Measurements from ENCODE around the gene ARL4D.

The ARL4D gene

GRCh38 chr17:43431714-43432523, 33.1 kb downstream of the ARL4D start:
- Histone ChIP-seq H3K9me3 (ENCODE audit: control insufficient read depth, low read length) (no peaks in the 10 kb centered on the region), H3K36me3 (ENCODE audit: control insufficient read depth, insufficient read depth, low read length) (no peaks in the 10 kb centered on the region), H3K27ac (ENCODE audit: low read depth, low read length, severe bottlenecking) (no peak overlapping the region), H3K4me1 (ENCODE audit: control insufficient read depth, insufficient read depth, low read length, poor library complexity, severe bottlenecking) (no peaks in the 10 kb centered on the region), H3K4me3 (ENCODE audit: extremely low read depth, insufficient read depth, low read length, poor library complexity, severe bottlenecking) (no peak overlapping the region)
- 65% methylated on average over 6 to 7 of the region's 9 CpGs for WGBS, 2 experiments (ENCODE audit: insufficient coverage in 2 of 2)

GRCh38 chr17:43434902-43435319, 36.1 kb downstream of the ARL4D start:
- Histone ChIP-seq H3K36me3 (ENCODE audit: control insufficient read depth, insufficient read depth, low read length) (no peaks in the 10 kb centered on the region), H3K4me3 (ENCODE audit: extremely low read depth, insufficient read depth, low read length, poor library complexity, severe bottlenecking) (no peak overlapping the region), H3K27ac (ENCODE audit: low read depth, low read length, severe bottlenecking) (no peak overlapping the region), H3K9me3 (ENCODE audit: control insufficient read depth, low read length) (no peaks in the 10 kb centered on the region), H3K4me1 (ENCODE audit: control insufficient read depth, insufficient read depth, low read length, poor library complexity, severe bottlenecking) (no peaks in the 10 kb centered on the region)
- 93 to 100% methylated on average over 1 to 3 of the region's 4 CpGs for WGBS, 2 experiments (ENCODE audit: insufficient coverage in 2 of 2)

GRCh38 chr17:43437756-43438155, 39.0 kb downstream of the ARL4D start:
- Histone ChIP-seq H3K4me1 (ENCODE audit: control insufficient read depth, insufficient read depth, low read length, poor library complexity, severe bottlenecking) (peaks cover under 1% of the 10 kb centered on the region), H3K27ac (ENCODE audit: low read depth, low read length, severe bottlenecking) (no peak overlapping the region), H3K4me3 (ENCODE audit: extremely low read depth, insufficient read depth, low read length, poor library complexity, severe bottlenecking) (no peak overlapping the region), H3K9me3 (ENCODE audit: control insufficient read depth, low read length) (no peaks in the 10 kb centered on the region), H3K36me3 (ENCODE audit: control insufficient read depth, insufficient read depth, low read length) (no peaks in the 10 kb centered on the region)
- 80 to 100% methylated on average over 1 of the region's 1 CpG for WGBS, 2 experiments (ENCODE audit: insufficient coverage in 2 of 2)

- H3K4me1 ChIP-seq (ENCODE audit: control insufficient read depth, insufficient read depth, low read length, poor library complexity, severe bottlenecking): peaks cover 8% of the 10 kb centered on the region
- H3K4me3 ChIP-seq (ENCODE audit: extremely low read depth, insufficient read depth, low read length, poor library complexity, severe bottlenecking): no peak overlapping the region
- H3K27ac ChIP-seq (ENCODE audit: low read depth, low read length, severe bottlenecking): peak overlapping the region; percentile 24
- H3K36me3 ChIP-seq (ENCODE audit: control insufficient read depth, insufficient read depth, low read length): no peaks in the 10 kb centered on the region
- H3K9me3 ChIP-seq (ENCODE audit: control insufficient read depth, low read length): no peaks in the 10 kb centered on the region
- 49 to 81% methylated on average over 2 to 3 of the region's 5 CpGs for WGBS, 2 experiments (ENCODE audit: insufficient coverage in 2 of 2)
Observed at GRCh38 chr17:43438626-43439025, 39.8 kb downstream of the ARL4D start.

- no CpG with 5 or more reads among the region's 1 CpG for WGBS, 2 experiments (ENCODE audit: insufficient coverage in 2 of 2)
- peak overlapping the region; percentile 24 for H3K27ac ChIP-seq (ENCODE audit: low read depth, low read length, severe bottlenecking)
- H3K36me3 ChIP-seq (ENCODE audit: control insufficient read depth, insufficient read depth, low read length): no peaks in the 10 kb centered on the region
- H3K9me3 ChIP-seq (ENCODE audit: control insufficient read depth, low read length): no peaks in the 10 kb centered on the region
- H3K4me1 ChIP-seq (ENCODE audit: control insufficient read depth, insufficient read depth, low read length, poor library complexity, severe bottlenecking): peaks cover 12% of the 10 kb centered on the region
- H3K4me3 ChIP-seq (ENCODE audit: extremely low read depth, insufficient read depth, low read length, poor library complexity, severe bottlenecking): no peak overlapping the region
Observed at GRCh38 chr17:43439041-43439440, 40.2 kb downstream of the ARL4D start.

GRCh38 chr17:43442711-43443110, 43.9 kb downstream of the ARL4D start:
- peaks cover 26% of the 10 kb centered on the region for H3K4me1 ChIP-seq (ENCODE audit: control insufficient read depth, insufficient read depth, low read length, poor library complexity, severe bottlenecking)
- peak overlapping the region; percentile 16 for H3K27ac ChIP-seq (ENCODE audit: low read depth, low read length, severe bottlenecking)
- H3K9me3 ChIP-seq (ENCODE audit: control insufficient read depth, low read length): no peaks in the 10 kb centered on the region
- no peak overlapping the region for H3K4me3 ChIP-seq (ENCODE audit: extremely low read depth, insufficient read depth, low read length, poor library complexity, severe bottlenecking)
- 50% methylated on average over 1 of the region's 2 CpGs; no CpG with 5 or more reads in 1 of the 2 experiments for WGBS, 2 experiments (ENCODE audit: insufficient coverage in 2 of 2)
- H3K36me3 ChIP-seq (ENCODE audit: control insufficient read depth, insufficient read depth, low read length): no peaks in the 10 kb centered on the region

GRCh38 chr17:43443381-43443780, 44.6 kb downstream of the ARL4D start:
- 91 to 100% methylated on average over 1 to 2 of the region's 3 CpGs for WGBS, 2 experiments (ENCODE audit: insufficient coverage in 2 of 2)

GRCh38 chr17:43444223-43445008, 45.6 kb downstream of the ARL4D start:
- 84 to 97% methylated on average over 4 to 6 of the region's 8 CpGs for WGBS, 2 experiments (ENCODE audit: insufficient coverage in 2 of 2)
- no peak overlapping the region for H3K4me3 ChIP-seq (ENCODE audit: extremely low read depth, insufficient read depth, low read length, poor library complexity, severe bottlenecking)
- peak overlapping the region; percentile 77 for H3K27ac ChIP-seq (ENCODE audit: low read depth, low read length, severe bottlenecking)
- no peaks in the 10 kb centered on the region for H3K36me3 ChIP-seq (ENCODE audit: control insufficient read depth, insufficient read depth, low read length)
- H3K9me3 ChIP-seq (ENCODE audit: control insufficient read depth, low read length): no peaks in the 10 kb centered on the region
- H3K4me1 ChIP-seq (ENCODE audit: control insufficient read depth, insufficient read depth, low read length, poor library complexity, severe bottlenecking): peaks cover 26% of the 10 kb centered on the region

More at GRCh38 chr17:43443381-43443780, 44.6 kb downstream of the ARL4D start:
- no peaks in the 10 kb centered on the region for H3K9me3 ChIP-seq (ENCODE audit: control insufficient read depth, low read length)
- H3K4me3 ChIP-seq (ENCODE audit: extremely low read depth, insufficient read depth, low read length, poor library complexity, severe bottlenecking): no peak overlapping the region
- peaks cover 26% of the 10 kb centered on the region for H3K4me1 ChIP-seq (ENCODE audit: control insufficient read depth, insufficient read depth, low read length, poor library complexity, severe bottlenecking)
- H3K36me3 ChIP-seq (ENCODE audit: control insufficient read depth, insufficient read depth, low read length): no peaks in the 10 kb centered on the region
- no peak overlapping the region for H3K27ac ChIP-seq (ENCODE audit: low read depth, low read length, severe bottlenecking)

GRCh38 chr17:43445009-43445589, 46.3 kb downstream of the ARL4D start:
- H3K4me3 ChIP-seq (ENCODE audit: extremely low read depth, insufficient read depth, low read length, poor library complexity, severe bottlenecking): no peak overlapping the region
- H3K9me3 ChIP-seq (ENCODE audit: control insufficient read depth, low read length): no peaks in the 10 kb centered on the region
- peak overlapping the region; percentile 77 for H3K27ac ChIP-seq (ENCODE audit: low read depth, low read length, severe bottlenecking)
- H3K36me3 ChIP-seq (ENCODE audit: control insufficient read depth, insufficient read depth, low read length): no peaks in the 10 kb centered on the region
- 95% methylated on average over 3 of the region's 5 CpGs; no CpG with 5 or more reads in 1 of the 2 experiments for WGBS, 2 experiments (ENCODE audit: insufficient coverage in 2 of 2)
- peaks cover 26% of the 10 kb centered on the region for H3K4me1 ChIP-seq (ENCODE audit: control insufficient read depth, insufficient read depth, low read length, poor library complexity, severe bottlenecking)

- 87 to 100% methylated on average over 3 of the region's 5 CpGs for WGBS, 2 experiments (ENCODE audit: insufficient coverage in 2 of 2)
- Histone ChIP-seq H3K4me3 (ENCODE audit: extremely low read depth, insufficient read depth, low read length, poor library complexity, severe bottlenecking) (no peak overlapping the region), H3K27ac (ENCODE audit: low read depth, low read length, severe bottlenecking) (no peak overlapping the region), H3K4me1 (ENCODE audit: control insufficient read depth, insufficient read depth, low read length, poor library complexity, severe bottlenecking) (peaks cover 26% of the 10 kb centered on the region), H3K36me3 (ENCODE audit: control insufficient read depth, insufficient read depth, low read length) (no peaks in the 10 kb centered on the region), H3K9me3 (ENCODE audit: control insufficient read depth, low read length) (no peaks in the 10 kb centered on the region)
Observed at GRCh38 chr17:43446773-43447172, 48.0 kb downstream of the ARL4D start.

Measured in mesodermal cell (in vitro differentiated cells).